Ascending aorta (tissue), 2 donors: ENCODE measurements around the gene LCP2. TPM values are rescaled to one million over a fixed set of nuclear protein-coding genes. Genes with fewer than 3 reads are reported as not detected.
A peak's percentile ranks its signal among the peaks of the same experiment; 100 is the strongest.

Experiments used
- DNase-seq, 2 donors: peaks; one replicate each; pipeline ENCODE4 v3.0.0-alpha.2; 2019; ENCODE audit warnings: low spot score in 2 of 2
- H3K27ac ChIP-seq, 2 donors: fragments of 200-600 bp; sonication (generic); one replicate each; pipeline ENCODE4 v1.5.1; 2016 to 2017; ENCODE audit warnings: mild to moderate bottlenecking in 1 of 2
- H3K27me3 ChIP-seq: fragments of 200-600 bp; sonication (generic); one replicate; pipeline ENCODE4 v1.5.1; 2017
- H3K36me3 ChIP-seq, 2 donors: fragments of 200-600 bp; sonication (generic); one replicate each; pipeline ENCODE4 v1.5.1; 2016
- H3K4me1 ChIP-seq, 2 donors: fragments of 200-600 bp; sonication (generic); one replicate each; pipeline ENCODE4 v1.5.1; 2016 to 2017; ENCODE audit warnings: mild to moderate bottlenecking in 1 of 2
- H3K4me3 ChIP-seq, 2 donors: fragments of 200-600 bp; sonication (generic); one replicate each; pipeline ENCODE4 v1.5.1; 2016 to 2017; ENCODE audit warnings: mild to moderate bottlenecking in 1 of 2
- H3K9me3 ChIP-seq, 2 donors: fragments of 200-600 bp; sonication (generic); one replicate each; pipeline ENCODE4 v1.5.1; 2016
- intact Hi-C: fragments of 100-400 bp; cut with DNase I; formaldehyde crosslinking; loops from one replicate; pipeline ENCODE4 v1.15.1; 2023
- total RNA-seq: library from RNA; depleted of rRNA; stranded (reverse); fragments of >200 nt; gene quantifications from one replicate; pipeline ENCODE4 v1.1.0, GENCODE V29; 2016
- TF ChIP-seq, protein P1 (sequence below), 3 experiments: fragments of 200-600 bp in 2 of 3; fragments of 450-650 bp in 1 of 3; sonication (generic) in 2 of 3; IDR thresholded peaks; one replicate each; pipeline ENCODE4 v1.5.1; 2016 to 2019; ENCODE audit warnings: antibody characterized with exemption in 3 of 3, mild to moderate bottlenecking in 1 of 3, moderate library complexity in 1 of 3

The LCP2 gene
- total RNA-seq, 1 donor from 2014 or later = 9.3 TPM

DNA sequence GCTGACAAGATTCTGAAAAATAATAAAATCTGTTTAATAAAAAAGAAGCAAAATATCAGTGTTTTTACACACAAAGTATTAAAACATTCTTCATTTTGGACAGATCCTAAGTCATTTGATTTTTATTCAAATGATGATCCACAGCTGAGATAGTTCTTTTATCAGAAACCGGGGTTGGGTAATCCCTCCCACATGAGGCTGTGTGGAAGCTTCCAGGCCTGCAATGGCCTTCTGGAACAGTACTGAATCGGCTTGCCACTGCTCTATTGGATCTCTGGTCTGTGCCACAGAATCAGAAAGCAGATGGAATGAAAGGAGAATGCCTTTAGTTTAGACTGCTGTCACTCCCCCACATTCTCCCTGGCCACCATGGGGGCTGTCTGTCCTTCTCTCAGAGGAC, 70.9 kb downstream of the LCP2 start:
- DNase-seq = no peak
- no peaks in the 10 kb centered on the region for H3K36me3 ChIP-seq
- H3K9me3 ChIP-seq = no peaks in the 10 kb centered on the region
- TF ChIP-seq, protein P1, sequence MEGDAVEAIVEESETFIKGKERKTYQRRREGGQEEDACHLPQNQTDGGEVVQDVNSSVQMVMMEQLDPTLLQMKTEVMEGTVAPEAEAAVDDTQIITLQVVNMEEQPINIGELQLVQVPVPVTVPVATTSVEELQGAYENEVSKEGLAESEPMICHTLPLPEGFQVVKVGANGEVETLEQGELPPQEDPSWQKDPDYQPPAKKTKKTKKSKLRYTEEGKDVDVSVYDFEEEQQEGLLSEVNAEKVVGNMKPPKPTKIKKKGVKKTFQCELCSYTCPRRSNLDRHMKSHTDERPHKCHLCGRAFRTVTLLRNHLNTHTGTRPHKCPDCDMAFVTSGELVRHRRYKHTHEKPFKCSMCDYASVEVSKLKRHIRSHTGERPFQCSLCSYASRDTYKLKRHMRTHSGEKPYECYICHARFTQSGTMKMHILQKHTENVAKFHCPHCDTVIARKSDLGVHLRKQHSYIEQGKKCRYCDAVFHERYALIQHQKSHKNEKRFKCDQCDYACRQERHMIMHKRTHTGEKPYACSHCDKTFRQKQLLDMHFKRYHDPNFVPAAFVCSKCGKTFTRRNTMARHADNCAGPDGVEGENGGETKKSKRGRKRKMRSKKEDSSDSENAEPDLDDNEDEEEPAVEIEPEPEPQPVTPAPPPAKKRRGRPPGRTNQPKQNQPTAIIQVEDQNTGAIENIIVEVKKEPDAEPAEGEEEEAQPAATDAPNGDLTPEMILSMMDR (IDR thresholded peaks at IDR 0.05) = no peak
- no peaks in the 10 kb centered on the region for H3K27me3 ChIP-seq
- no peak overlapping the region for H3K4me3 ChIP-seq
- intact Hi-C loops = loop anchor here (2.0 to 10.0 kb wide), 3 partner anchors 122 to 398 kb away; no protein-coding TSS in a partner anchor
- no peak overlapping the region for H3K27ac ChIP-seq
- H3K4me1 ChIP-seq = no peaks in the 10 kb centered on the region

DNA sequence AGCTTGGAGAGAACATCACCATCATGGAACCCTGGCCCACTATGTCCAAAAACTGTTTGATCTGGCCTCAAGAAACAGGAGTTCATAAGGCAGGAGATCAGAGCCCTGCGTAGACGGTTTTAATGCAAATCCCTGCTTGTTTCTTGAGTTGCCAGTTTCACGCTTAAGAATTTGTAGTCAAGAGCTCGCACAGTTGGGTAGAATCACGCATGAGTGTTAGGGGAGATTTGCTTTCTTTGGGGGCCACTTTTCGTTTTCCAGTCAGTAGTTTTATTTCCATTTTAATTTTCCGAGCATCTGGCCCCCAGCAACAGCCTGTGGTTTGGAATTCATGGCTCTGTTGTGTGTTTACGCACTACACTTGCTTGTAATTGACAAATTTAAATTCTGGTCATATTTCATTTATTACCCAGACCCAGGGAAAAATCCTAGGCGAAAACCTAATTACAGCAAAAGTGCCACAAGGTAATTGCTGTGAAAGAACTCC, 71.4 kb downstream of the LCP2 start:
- Histone ChIP-seq H3K36me3 (no peaks in the 10 kb centered on the region), H3K4me1 (no peaks in the 10 kb centered on the region), H3K27me3 (no peaks in the 10 kb centered on the region), H3K4me3 (no peak overlapping the region), H3K9me3 (no peaks in the 10 kb centered on the region), H3K27ac (no peak overlapping the region)
- intact Hi-C loops = loop anchor here (2.0 to 10.0 kb wide), 3 partner anchors 123 to 399 kb away; no protein-coding TSS in a partner anchor
- no peak for DNase-seq
- TF ChIP-seq, protein P1 (IDR thresholded peaks at IDR 0.05) = no peak

DNA sequence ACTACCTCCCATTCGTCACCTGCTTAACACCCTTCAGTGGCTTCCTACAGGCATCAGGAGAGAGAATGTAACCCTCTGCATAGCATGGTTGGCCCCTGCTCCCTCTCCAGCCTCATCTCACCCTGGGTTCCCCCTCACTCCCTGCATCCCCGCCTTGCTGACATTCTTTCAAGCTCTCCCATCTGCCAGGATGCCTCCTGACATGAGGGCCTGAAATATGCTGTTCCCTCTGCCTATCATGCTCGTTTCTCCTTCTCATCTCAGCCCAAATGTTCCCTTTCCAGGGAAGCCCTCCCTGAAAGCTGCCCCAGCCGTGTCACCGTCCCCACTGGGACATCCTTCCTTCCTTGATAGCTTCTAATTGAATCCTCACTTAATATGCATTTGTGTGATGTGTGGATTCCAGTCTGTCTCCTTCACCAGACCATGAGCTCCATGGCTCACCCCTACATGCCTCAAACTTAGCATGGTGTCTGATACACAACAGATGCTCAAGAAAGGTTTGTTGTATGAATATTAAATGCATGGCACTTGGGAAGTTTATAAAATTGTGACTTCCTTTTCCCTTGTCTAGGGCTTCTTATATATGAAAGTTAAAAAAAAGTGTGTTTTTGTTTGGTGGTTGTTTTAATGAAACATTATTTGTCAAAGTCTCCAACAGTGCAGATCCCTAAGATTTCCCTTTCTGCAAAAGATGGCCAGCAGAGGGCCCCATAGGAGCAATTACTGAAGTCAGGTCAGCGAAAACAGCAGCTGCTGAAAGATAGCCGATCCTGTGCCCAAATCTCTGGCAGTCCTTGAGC, 72.0 kb downstream of the LCP2 start:
- Histone ChIP-seq H3K36me3 (no peaks in the 10 kb centered on the region), H3K27me3 (no peaks in the 10 kb centered on the region), H3K27ac (no peak overlapping the region), H3K4me1 (no peaks in the 10 kb centered on the region), H3K4me3 (no peak overlapping the region), H3K9me3 (no peaks in the 10 kb centered on the region)
- TF ChIP-seq, protein P1 (IDR thresholded peaks at IDR 0.05) = peak; percentile 57 to 69 (median 63)
- intact Hi-C loops = loop anchor here (2.0 to 10.0 kb wide), 3 partner anchors 123 to 399 kb away; no protein-coding TSS in a partner anchor
- peak; percentile 41 to 82 for DNase-seq

- Histone ChIP-seq H3K27me3 (no peaks in the 10 kb centered on the region), H3K9me3 (no peaks in the 10 kb centered on the region), H3K4me1 (no peaks in the 10 kb centered on the region), H3K27ac (no peak overlapping the region), H3K36me3 (no peaks in the 10 kb centered on the region), H3K4me3 (no peak overlapping the region)
- TF ChIP-seq, protein P1 (IDR thresholded peaks at IDR 0.05) = no peak
- no peak for DNase-seq
- intact Hi-C loops = loop anchor here (10.0 kb wide), 1 partner anchor 401 kb away; no protein-coding TSS in a partner anchor
These were observed 73.7 kb downstream of the LCP2 start for GRCh38 chr5:170223906-170224305.

DNA sequence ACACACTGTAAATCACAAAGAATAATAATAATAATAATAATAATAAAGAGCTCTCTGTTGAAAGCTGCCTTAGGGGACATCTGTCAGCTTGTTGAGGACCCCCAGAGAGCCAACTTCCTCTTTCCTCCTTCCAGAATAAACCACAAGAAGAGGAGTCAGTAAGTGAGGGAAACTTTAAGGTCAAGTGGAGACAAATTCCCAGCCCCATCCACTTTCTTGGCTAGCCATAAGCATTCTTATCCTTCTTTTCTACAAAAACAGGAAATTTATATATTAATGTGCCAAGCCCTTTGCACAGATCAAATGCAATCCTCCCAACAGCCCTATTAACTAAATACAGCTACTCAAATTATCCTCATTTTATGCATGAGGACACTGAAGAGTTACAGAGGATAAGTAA, 74.2 kb downstream of the LCP2 start:
- no peak for DNase-seq
- no peak overlapping the region for H3K27ac ChIP-seq
- no peaks in the 10 kb centered on the region for H3K27me3 ChIP-seq
- intact Hi-C loops = loop anchor here (10.0 kb wide), 1 partner anchor 401 kb away; no protein-coding TSS in a partner anchor
- H3K9me3 ChIP-seq = no peaks in the 10 kb centered on the region
- H3K4me1 ChIP-seq = no peaks in the 10 kb centered on the region
- H3K36me3 ChIP-seq = no peaks in the 10 kb centered on the region
- no peak overlapping the region for H3K4me3 ChIP-seq
- TF ChIP-seq, protein P1 (IDR thresholded peaks at IDR 0.05) = no peak
